SK-N-SH (cell line): ENCODE measurements around the gene TBC1D2B. TPM values are rescaled to one million over a fixed set of nuclear protein-coding genes. Genes with fewer than 3 reads are reported as not detected.
"Not testable (repeated sequence)": the region's sequence is repeated elsewhere in the genome, so short reads cannot be mapped to it uniquely, and the experiment has no call there.

ENCODE experiments used
- CTCF ChIA-PET: fragments of 300-600, 350-600 bp; formaldehyde crosslinking; extraction: SDS; loops from one replicate; lab custom pipeline; 2021; lab: Yijun Ruan, JAX
- POLR2A ChIA-PET: fragments of 350-600 bp; sonication (Branson Sonifier 250); formaldehyde crosslinking; extraction: SDS; loops from one replicate; lab custom pipeline; 2020; ENCODE audit warnings: antibody characterized with exemption, inconsistent platforms; lab: Yijun Ruan, JAX
- DNase-seq: peaks from one replicate; pipeline ENCODE4 v3.0.0; 2012
- H2AFZ ChIP-seq: fragments of 200-600 bp; sonication (generic); 2 replicates; pipeline ENCODE4 v1.8.1; 2016; ENCODE audit warnings: antibody characterized with exemption, mild to moderate bottlenecking, low read depth
- H3F3A ChIP-seq: fragments of 200-600 bp; sonication (generic); replicated peaks from 2 replicates; pipeline ENCODE3; 2016; ENCODE audit warnings: antibody characterized with exemption, mild to moderate bottlenecking; ENCODE audit not compliant: insufficient read depth
- H3K27ac ChIP-seq, 2 experiments: fragments of 200-500 bp in 1 of 2; fragments of 200-600 bp in 1 of 2; sonication (Bioruptor generic) in 1 of 2; sonication (generic), shearing (Covaris generic) in 1 of 2; 2 replicates each; pipeline versions ENCODE4 v1.5.1 to v1.6.1; 2014 to 2016; ENCODE audit warnings: low read depth in 2 of 2, inconsistent platforms in 1 of 2, low read length in 1 of 2, mild to moderate bottlenecking in 1 of 2, mixed read lengths in 1 of 2
- H3K27me3 ChIP-seq: fragments of 200-600 bp; sonication (generic), shearing (Covaris generic); 2 replicates; pipeline ENCODE4 v1.6.1; 2016; ENCODE audit warnings: mixed run types; ENCODE audit not compliant: insufficient read depth
- H3K36me3 ChIP-seq, 2 experiments: fragments of 200-500 bp in 1 of 2; fragments of 200-600 bp in 1 of 2; sonication (Bioruptor generic) in 1 of 2; sonication (generic) in 1 of 2; replicated peaks in 1 of 2; 2 replicates each; pipeline versions ENCODE3 to v1.5.1; 2014 to 2016; ENCODE audit warnings: low read length in 1 of 2, mild to moderate bottlenecking in 1 of 2; ENCODE audit not compliant: insufficient read depth in 2 of 2, control insufficient read depth in 1 of 2
- H3K4me1 ChIP-seq, 2 experiments: fragments of 200-500 bp in 1 of 2; fragments of 200-600 bp in 1 of 2; sonication (Bioruptor generic) in 1 of 2; sonication (generic), shearing (Covaris generic) in 1 of 2; 2 replicates each; pipeline versions ENCODE4 v1.5.1 to v1.6.1; 2014 to 2016; ENCODE audit warnings: low read depth in 1 of 2, low read length in 1 of 2, mixed run types in 1 of 2; ENCODE audit not compliant: insufficient read depth in 2 of 2, control insufficient read depth in 1 of 2
- H3K4me2 ChIP-seq: fragments of 200-600 bp; sonication (generic), shearing (Covaris generic); 2 replicates; pipeline ENCODE4 v1.6.1; 2017; ENCODE audit warnings: mixed run types
- H3K4me3 ChIP-seq, 2 experiments: fragments of 200-500 bp in 1 of 2; fragments of 200-600 bp in 1 of 2; sonication (Bioruptor generic) in 1 of 2; sonication (generic), shearing (Covaris generic) in 1 of 2; 2 replicates each; pipeline versions ENCODE4 v1.5.1 to v1.8.1; 2014 to 2016; ENCODE audit warnings: low read depth in 2 of 2, inconsistent platforms in 1 of 2, low read length in 1 of 2, mild to moderate bottlenecking in 1 of 2, mixed read lengths in 1 of 2, moderate library complexity in 1 of 2
- H3K79me2 ChIP-seq: fragments of 200-600 bp; sonication (generic); 2 replicates; pipeline ENCODE4 v1.8.1; 2017; ENCODE audit warnings: mild to moderate bottlenecking; ENCODE audit not compliant: insufficient read depth
- H3K9ac ChIP-seq: fragments of 200-600 bp; sonication (generic); 2 replicates; pipeline ENCODE4 v1.6.1; 2017; ENCODE audit warnings: mixed run types
- H3K9me2 ChIP-seq: fragments of 200-600 bp; sonication (generic); 2 replicates; pipeline ENCODE4 v1.6.1; 2017; ENCODE audit warnings: mixed run types
- H3K9me3 ChIP-seq: fragments of 200-600 bp; sonication (generic); 2 replicates; pipeline ENCODE4 v1.6.1; 2017; ENCODE audit warnings: mixed run types, mild to moderate bottlenecking, moderate library complexity
- H4K20me1 ChIP-seq: fragments of 200-600 bp; sonication (generic); 2 replicates; pipeline ENCODE4 v1.6.1; 2017; ENCODE audit warnings: mild to moderate bottlenecking, mixed run types; ENCODE audit not compliant: insufficient read depth
- CHD2 ChIP-seq: fragments of 150-350 bp; IDR thresholded peaks from 2 replicates; pipeline ENCODE4 v1.6.1; 2018; ENCODE audit warnings: low read length; ENCODE audit not compliant: partially characterized antibody
- ELF1 ChIP-seq: IDR thresholded peaks from 2 replicates; pipeline ENCODE4 v1.4.0; 2012
- EZH2phosphoT487 ChIP-seq: fragments of 200-600 bp; sonication (generic); IDR thresholded peaks from 2 replicates; pipeline ENCODE4 v1.6.1; 2017; ENCODE audit warnings: low read depth, mixed run types, mild to moderate bottlenecking, antibody characterized with exemption, moderate library complexity, borderline replicate concordance
- FOSL2 ChIP-seq: IDR thresholded peaks from 2 replicates; pipeline ENCODE4 v1.4.0; 2012; ENCODE audit warnings: low read depth, mild to moderate bottlenecking, moderate library complexity, borderline replicate concordance
- GATA2 ChIP-seq: sonication (generic); formaldehyde crosslinking; IDR thresholded peaks from 2 replicates; pipeline ENCODE4 v1.5.0; 2020; ENCODE audit warnings: mild to moderate bottlenecking, missing genetic modification reagents
- JUND ChIP-seq: IDR thresholded peaks from 2 replicates; pipeline ENCODE4 v1.4.0; 2012
- MEF2A ChIP-seq: IDR thresholded peaks from 2 replicates; pipeline ENCODE4 v1.4.0; 2012; ENCODE audit warnings: low read depth, borderline replicate concordance
- MXI1 ChIP-seq: IDR thresholded peaks from 2 replicates; pipeline ENCODE4 v1.6.1; 2012; ENCODE audit warnings: mild to moderate bottlenecking, low read depth, low read length, improper control_type of control experiment
- NRF1 ChIP-seq: IDR thresholded peaks from 2 replicates; pipeline ENCODE4 v1.6.1; 2012; ENCODE audit warnings: low read depth, mild to moderate bottlenecking, low read length
- POLR2AphosphoS5 ChIP-seq: IDR thresholded peaks from 2 replicates; pipeline ENCODE4 v1.6.1; 2012; ENCODE audit warnings: low read depth, low read length
- RCOR1 ChIP-seq: fragments of 150-350 bp; IDR thresholded peaks from 2 replicates; pipeline ENCODE4 v1.6.1; 2017; ENCODE audit warnings: antibody characterized with exemption, low read length
- SIN3A ChIP-seq: IDR thresholded peaks from 2 replicates; pipeline ENCODE4 v1.6.1; 2012; ENCODE audit warnings: low read depth, mild to moderate bottlenecking, low read length, moderate library complexity, borderline replicate concordance
- SMC3 ChIP-seq: IDR thresholded peaks from 2 replicates; pipeline ENCODE4 v1.6.1; 2012; ENCODE audit warnings: low read depth, low read length, improper control_type of control experiment
- TAF1 ChIP-seq: IDR thresholded peaks from 2 replicates; pipeline ENCODE4 v1.6.1; 2012; ENCODE audit warnings: low read depth, mild to moderate bottlenecking, low read length, moderate library complexity, borderline replicate concordance
- TCF12 ChIP-seq: IDR thresholded peaks from 2 replicates; pipeline ENCODE4 v1.4.0; 2012
- TEAD4 ChIP-seq: IDR thresholded peaks from 2 replicates; pipeline ENCODE4 v1.4.0; 2012; ENCODE audit warnings: mild to moderate bottlenecking, borderline replicate concordance; ENCODE audit not compliant: insufficient read depth
- USF2 ChIP-seq: fragments of 150-350 bp; IDR thresholded peaks from 2 replicates; pipeline ENCODE4 v1.6.1; 2017; ENCODE audit warnings: antibody characterized with exemption, low read length, low read depth, borderline replicate concordance
- YY1 ChIP-seq: IDR thresholded peaks from 2 replicates; pipeline ENCODE4 v1.4.0; 2012; ENCODE audit warnings: low read depth, mild to moderate bottlenecking
- WGBS: methylation state at CpG from one replicate; pipeline ENCODE4 v1.1.6; 2017; ENCODE audit warnings: low lambda C conversion rate; 5-methylcytosine and 5-hydroxymethylcytosine counted together
- polyA plus RNA-seq, 3 experiments: library from polyadenylated mRNA; depleted of rRNA; stranded (reverse); fragments of >200 nt; gene quantifications; 2 replicates each; pipeline ENCODE4 v1.2.3, GENCODE V29; 2012
- TF ChIP-seq, protein P1 (sequence below): IDR thresholded peaks from 2 replicates; pipeline ENCODE4 v1.4.0; 2012; ENCODE audit warnings: low read depth, borderline replicate concordance

TBC1D2B gene
- polyA plus RNA-seq, 1 of the 3 experiments (the other 2 are of a cell fraction), result 19.0 TPM

DNA sequence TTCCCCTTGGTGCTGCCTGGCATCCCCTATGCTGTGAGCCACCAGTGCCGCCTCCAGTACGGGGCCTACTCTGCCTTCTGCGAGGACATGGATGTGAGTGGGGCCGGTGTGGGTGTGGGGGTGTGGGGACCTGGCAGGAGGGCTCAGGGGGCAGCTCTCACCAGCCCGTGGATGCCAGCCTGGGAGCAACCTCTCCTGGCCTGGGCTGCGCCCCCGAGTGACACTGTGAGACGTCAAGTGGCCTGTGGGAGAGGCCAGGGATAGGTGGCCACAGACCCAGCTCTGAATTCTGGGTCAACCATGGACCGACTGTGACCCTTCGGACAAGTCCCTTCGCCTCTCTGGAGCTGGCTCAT, 101.4 kb downstream of the TBC1D2B start:
- H3F3A ChIP-seq, H3K4me3 ChIP-seq, H3K36me3 ChIP-seq, H3K79me2 ChIP-seq, H3K9ac ChIP-seq, DNase-seq, H2AFZ ChIP-seq, H3K9me2 ChIP-seq, H3K9me3 ChIP-seq, H4K20me1 ChIP-seq, H3K27me3 ChIP-seq, POLR2A ChIA-PET, H3K4me2 ChIP-seq, H3K27ac ChIP-seq: not testable (repeated sequence)
- WGBS, result 100% methylated on average over 5 of the region's 11 CpGs
- H3K4me1 ChIP-seq, result peaks cover 0 to 34% of the 10 kb centered on the region in 2 experiments; a peak in 1 of 4 replicates
- CTCF ChIA-PET, result interaction anchor here (1.1 kb wide), 1 partner anchor 20 kb away, joined by 5 read pairs; no protein-coding TSS in a partner anchor

DNA sequence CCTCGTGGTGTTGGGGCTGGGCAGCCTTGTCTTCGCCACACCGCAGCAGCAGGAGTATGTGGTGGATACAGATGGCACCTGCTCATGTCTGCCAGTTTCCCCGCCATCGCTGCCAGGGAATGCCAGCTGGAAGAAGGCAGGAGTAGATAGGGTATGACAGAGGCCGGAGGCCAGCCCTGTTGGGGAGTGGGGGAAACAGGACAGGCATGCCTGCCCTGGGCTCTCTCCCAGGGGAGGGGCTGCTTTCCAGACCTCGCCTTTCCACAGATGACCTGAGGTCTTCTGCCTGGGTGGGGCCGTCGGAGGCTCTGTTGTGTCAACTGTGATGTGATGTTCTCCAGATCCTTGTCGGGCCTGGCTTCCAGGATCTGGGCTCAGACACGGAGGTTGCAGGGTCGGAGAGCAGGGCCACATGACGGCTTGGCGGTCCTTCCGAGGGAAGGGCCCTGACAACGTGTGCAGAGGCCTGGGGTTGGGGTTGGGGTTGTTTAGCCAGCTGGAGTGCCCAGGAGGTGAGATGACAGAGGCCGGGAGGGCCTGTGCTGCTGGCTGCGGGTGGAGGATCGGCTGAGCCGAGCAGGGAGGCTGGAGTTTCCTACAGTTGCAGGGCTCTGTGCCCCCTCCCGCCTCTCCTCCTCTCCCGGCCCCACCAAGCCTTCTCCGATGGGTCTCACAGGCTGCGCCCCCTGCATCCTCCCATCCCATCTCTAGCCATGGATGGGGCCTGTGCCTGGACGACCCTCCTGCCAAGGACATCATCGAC, 102.0 kb downstream of the TBC1D2B start:
- Histone ChIP-seq H3K9ac (no peak overlapping the region), H3K27me3 (no peaks in the 10 kb centered on the region), H3K79me2 (no peaks in the 10 kb centered on the region), H3K4me2 (no peak overlapping the region), H3K36me3 (no peaks in the 10 kb centered on the region), H3K27ac (peak overlapping the region in 1 of 2 experiments; percentile 70; a peak in 1 of 4 replicates), H3K9me3 (no peaks in the 10 kb centered on the region), H4K20me1 (no peaks in the 10 kb centered on the region), H3F3A (no peaks in the 10 kb centered on the region), H3K9me2 (no peaks in the 10 kb centered on the region), H3K4me1 (peaks cover 0 to 34% of the 10 kb centered on the region in 2 experiments; a peak in 1 of 4 replicates), H2AFZ (no peak overlapping the region), H3K4me3 (no peak overlapping the region)
- peak; percentile 62 for DNase-seq
- ChIA-PET CTCF (no interaction called here), POLR2A (no interaction called here)
- 82% methylated on average over 19 of the region's 26 CpGs for WGBS
- TF ChIP-seq NRF1 (no peak), MXI1 (peak; percentile 12; the same call in 1 of the 2 replicates), MEF2A (no peak), SMC3 (no peak), GATA2 (CRISPR knock-in tag) (peak; percentile 30; the same call in 1 of the 2 replicates), TEAD4 (no peak)

DNA sequence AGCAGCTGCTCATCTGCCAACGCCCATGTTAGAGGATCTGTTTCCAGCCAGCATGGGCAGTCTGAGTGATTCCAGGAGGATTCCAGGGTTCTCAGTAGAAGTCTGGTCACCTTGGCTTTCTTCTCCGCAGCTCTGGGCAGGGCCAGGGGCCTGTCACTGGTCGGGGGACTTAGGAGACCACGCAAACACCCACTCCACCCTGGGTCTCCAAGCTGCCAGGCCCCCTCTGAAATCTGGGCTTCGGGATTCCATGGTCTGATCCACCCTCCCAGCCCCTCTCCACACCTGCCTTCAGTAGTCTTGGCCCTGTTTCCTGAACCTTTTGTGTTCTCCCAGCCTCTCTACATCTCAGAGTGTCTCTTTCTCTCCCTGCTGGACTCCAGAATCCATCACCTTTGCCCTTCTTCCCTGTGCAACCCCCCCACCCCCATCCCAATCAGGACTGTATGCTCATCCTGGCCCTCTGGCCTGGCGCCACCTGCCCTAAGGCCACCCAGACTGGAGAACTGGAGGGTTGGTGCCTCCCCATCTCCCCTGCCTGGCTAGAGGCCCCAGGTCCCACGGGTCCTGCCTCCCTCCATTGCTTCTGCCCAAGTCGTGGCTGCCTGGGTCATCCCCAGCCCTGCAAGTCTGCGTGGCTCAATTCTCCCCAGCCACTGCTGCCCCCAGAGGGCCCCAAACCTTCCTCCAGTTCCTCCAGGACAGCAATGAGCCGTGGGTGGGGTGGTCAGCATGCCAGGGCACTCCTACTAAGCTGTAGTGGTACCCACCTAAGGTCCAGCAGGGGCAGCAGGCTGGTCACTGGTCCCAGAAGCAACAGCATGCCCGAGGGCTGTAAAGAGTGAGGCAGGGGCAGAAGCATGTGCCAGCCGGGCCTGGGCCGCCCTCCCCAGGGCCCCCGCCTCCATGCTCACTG, 102.8 kb downstream of the TBC1D2B start:
- H3K36me3 ChIP-seq, result no peaks in the 10 kb centered on the region
- H3K9me3 ChIP-seq, result no peaks in the 10 kb centered on the region
- CTCF ChIA-PET, result interaction anchor here (0.8 kb wide), 1 partner anchor 16 kb away, joined by 3 read pairs; no protein-coding TSS in a partner anchor
- DNase-seq, result no peak
- no peak overlapping the region for H3K9ac ChIP-seq
- no peaks in the 10 kb centered on the region for H3K27me3 ChIP-seq
- H3K79me2 ChIP-seq, result no peaks in the 10 kb centered on the region
- no peaks in the 10 kb centered on the region for H3K9me2 ChIP-seq
- H3F3A ChIP-seq, result no peaks in the 10 kb centered on the region
- WGBS, result 89% methylated on average over 11 of the region's 14 CpGs
- POLR2A ChIA-PET, result no interaction called here
- TF ChIP-seq USF2 (no peak), POLR2AphosphoS5 (no peak), RCOR1 (no peak), EZH2phosphoT487 (no peak), YY1 (no peak), MXI1 (no peak), FOSL2 (no peak), SIN3A (no peak), GATA2 (CRISPR knock-in tag) (no peak), TAF1 (no peak), TCF12 (no peak), ELF1 (no peak), JUND (no peak), CHD2 (no peak)
- TF ChIP-seq, protein P1, sequence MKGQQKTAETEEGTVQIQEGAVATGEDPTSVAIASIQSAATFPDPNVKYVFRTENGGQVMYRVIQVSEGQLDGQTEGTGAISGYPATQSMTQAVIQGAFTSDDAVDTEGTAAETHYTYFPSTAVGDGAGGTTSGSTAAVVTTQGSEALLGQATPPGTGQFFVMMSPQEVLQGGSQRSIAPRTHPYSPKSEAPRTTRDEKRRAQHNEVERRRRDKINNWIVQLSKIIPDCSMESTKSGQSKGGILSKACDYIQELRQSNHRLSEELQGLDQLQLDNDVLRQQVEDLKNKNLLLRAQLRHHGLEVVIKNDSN, result no peak
- no peak overlapping the region for H2AFZ ChIP-seq
- no peaks in the 10 kb centered on the region for H4K20me1 ChIP-seq
- no peak overlapping the region for H3K4me2 ChIP-seq
- no peak overlapping the region for H3K4me3 ChIP-seq
- peak overlapping the region in 1 of 2 experiments; percentile 78; a peak in 2 of 4 replicates for H3K27ac ChIP-seq
- H3K4me1 ChIP-seq, result peaks cover 0 to 34% of the 10 kb centered on the region in 2 experiments; a peak in 1 of 4 replicates
